ENCODE data around the gene GALNTL6. TPM values are rescaled to one million over a fixed set of nuclear protein-coding genes. Genes with fewer than 3 reads are reported as not detected.

Gene GALNTL6
- total RNA-seq, 4 donors from 2014 or later = 0.26 to 4.0 (median 1.5) TPM; not detected in 1

- Histone ChIP-seq H3K27ac (no peak overlapping the region), H3K4me1 (no peaks in the 10 kb centered on the region), H3K27me3 (no peaks in the 10 kb centered on the region), H3K4me3 (no peak overlapping the region), H3K9me3 (no peaks in the 10 kb centered on the region), H3K36me3 (no peaks in the 10 kb centered on the region)
- 85% methylated on average over 5 of the region's 5 CpGs for WGBS
- DNase-seq (ENCODE audit: low spot score in 2 of 2) = no peak
- TF ChIP-seq POLR2A (IDR thresholded peaks at IDR 0.05) (no peak), EP300 (IDR thresholded peaks at IDR 0.05) (no peak)
Observed at GRCh38 chr4:172656055-172656454, 842.9 kb downstream of the GALNTL6 start.

GRCh38 chr4:172657081-172657480 is 843.9 kb downstream of the GALNTL6 start:
- Histone ChIP-seq H3K4me1 (no peaks in the 10 kb centered on the region), H3K27me3 (no peaks in the 10 kb centered on the region), H3K4me3 (no peak overlapping the region), H3K9me3 (no peaks in the 10 kb centered on the region), H3K36me3 (no peaks in the 10 kb centered on the region), H3K27ac (no peak overlapping the region)
- TF ChIP-seq EP300 (IDR thresholded peaks at IDR 0.05) (no peak), POLR2A (IDR thresholded peaks at IDR 0.05) (no peak), POLR2AphosphoS5 (IDR thresholded peaks at IDR 0.05) (no peak), CTCF (IDR thresholded peaks at IDR 0.05) (no peak)
- 83% methylated on average over 6 of the region's 6 CpGs for WGBS
- DNase-seq (ENCODE audit: low spot score in 2 of 2) = no peak

- Histone ChIP-seq H3K9me3 (no peaks in the 10 kb centered on the region), H3K27ac (no peak overlapping the region), H3K27me3 (no peaks in the 10 kb centered on the region), H3K4me3 (no peak overlapping the region), H3K36me3 (no peaks in the 10 kb centered on the region), H3K4me1 (no peaks in the 10 kb centered on the region)
- TF ChIP-seq POLR2AphosphoS5 (IDR thresholded peaks at IDR 0.05) = no peak
- TF ChIP-seq POLR2A (IDR thresholded peaks at IDR 0.05) = no peak
- TF ChIP-seq EP300 (IDR thresholded peaks at IDR 0.05) = no peak
- no peak for TF ChIP-seq CTCF (IDR thresholded peaks at IDR 0.05)
- no peak for DNase-seq (ENCODE audit: low spot score in 2 of 2)
- 63% methylated on average over 3 of the region's 3 CpGs for WGBS
Observed at GRCh38 chr4:172660251-172660650, 847.0 kb downstream of the GALNTL6 start.

- Histone ChIP-seq H3K9me3 (no peaks in the 10 kb centered on the region), H3K4me1 (no peaks in the 10 kb centered on the region), H3K36me3 (no peaks in the 10 kb centered on the region), H3K27me3 (no peaks in the 10 kb centered on the region), H3K4me3 (no peak overlapping the region), H3K27ac (no peak overlapping the region)
- WGBS = 92% methylated on average over 3 of the region's 3 CpGs
- TF ChIP-seq POLR2AphosphoS5 (IDR thresholded peaks at IDR 0.05) (no peak), EP300 (IDR thresholded peaks at IDR 0.05) (no peak), POLR2A (IDR thresholded peaks at IDR 0.05) (no peak), CTCF (IDR thresholded peaks at IDR 0.05) (no peak)
- DNase-seq (ENCODE audit: low spot score in 2 of 2) = no peak
Observed at GRCh38 chr4:172662113-172662512, 848.9 kb downstream of the GALNTL6 start.

- WGBS = 83% methylated on average over 6 of the region's 6 CpGs
- DNase-seq (ENCODE audit: low spot score in 2 of 2) = no peak
- Histone ChIP-seq H3K27ac (no peak overlapping the region), H3K4me3 (no peak overlapping the region), H3K27me3 (no peaks in the 10 kb centered on the region), H3K36me3 (no peaks in the 10 kb centered on the region), H3K9me3 (no peaks in the 10 kb centered on the region), H3K4me1 (no peaks in the 10 kb centered on the region)
- TF ChIP-seq POLR2AphosphoS5 (IDR thresholded peaks at IDR 0.05) = no peak
- no peak for TF ChIP-seq POLR2A (IDR thresholded peaks at IDR 0.05)
- TF ChIP-seq EP300 (IDR thresholded peaks at IDR 0.05) = no peak
- TF ChIP-seq CTCF (IDR thresholded peaks at IDR 0.05) = no peak
Observed at GRCh38 chr4:172666711-172667368, 853.6 kb downstream of the GALNTL6 start.

- Histone ChIP-seq H3K4me3 (no peak overlapping the region), H3K4me1 (no peaks in the 10 kb centered on the region), H3K36me3 (no peaks in the 10 kb centered on the region), H3K27me3 (no peaks in the 10 kb centered on the region), H3K9me3 (no peaks in the 10 kb centered on the region), H3K27ac (no peak overlapping the region)
- DNase-seq (ENCODE audit: low spot score in 2 of 2) = no peak
- TF ChIP-seq EP300 (IDR thresholded peaks at IDR 0.05) (no peak), POLR2A (IDR thresholded peaks at IDR 0.05) (no peak), POLR2AphosphoS5 (IDR thresholded peaks at IDR 0.05) (no peak), CTCF (IDR thresholded peaks at IDR 0.05) (no peak)
Observed at GRCh38 chr4:172674811-172675210, 861.6 kb downstream of the GALNTL6 start.

Measured in suprapubic skin (tissue), 4 donors.